ENCODE results near the gene PLCG2. TPM values are rescaled to one million over a fixed set of nuclear protein-coding genes. Genes with fewer than 3 reads are reported as not detected.

The PLCG2 gene
- total RNA-seq, 1 experiment from 2014 or later: 6.0 TPM

DNA sequence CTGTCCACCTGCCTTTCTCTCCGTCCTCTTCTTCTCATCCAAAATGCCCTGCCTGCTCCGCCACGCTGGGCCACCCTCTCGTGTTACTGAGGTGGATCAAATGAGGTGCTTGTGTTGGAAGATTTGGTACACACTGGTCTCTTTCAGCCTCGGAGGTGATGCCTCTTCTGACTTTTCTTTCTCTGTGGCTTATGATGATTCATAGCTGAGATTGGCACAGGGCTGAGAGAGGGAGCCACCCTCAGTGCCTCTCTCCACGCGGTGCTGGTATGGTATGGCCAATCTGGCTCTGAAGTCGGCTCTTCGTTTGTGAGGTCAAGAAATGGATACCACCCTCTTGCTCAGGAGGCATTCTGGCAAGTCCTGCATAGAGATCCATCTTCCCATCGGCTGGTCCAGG lies 82.4 kb downstream of the PLCG2 start:
- no peaks in the 10 kb centered on the region for H4K20me1 ChIP-seq (ENCODE audit: control insufficient read depth, insufficient read depth, insufficient read length)
- WGBS (ENCODE audit: extremely low coverage, insufficient read length, low lambda C conversion rate): no CpG with 5 or more reads among the region's 10 CpGs
- no peak overlapping the region for H3K9ac ChIP-seq (ENCODE audit: extremely low read depth, insufficient read length, low read length)
- peaks cover 31 to 32% of the 10 kb centered on the region in 2 experiments for H3K4me1 Mint-ChIP-seq
- H3K27ac ChIP-seq (ENCODE audit: insufficient read length, low read depth, low read length): no peak overlapping the region
- peaks cover 6% of the 10 kb centered on the region; the same call in 1 of the 2 replicates for H3K4me1 ChIP-seq (ENCODE audit: insufficient read depth, low read length)
- peaks cover 0 to 4% (median 2%) of the 10 kb centered on the region in 3 experiments; a peak in 2 of 7 replicates for H3K36me3 Mint-ChIP-seq (ENCODE audit: insufficient read depth in 1 of 3, low read depth in 3 of 3)
- no peak overlapping the region for H2BK120ac ChIP-seq (ENCODE audit: low read depth, low read length, poor library complexity, severe bottlenecking)
- no peak overlapping the region for H2AFZ ChIP-seq (ENCODE audit: low read length)
- H3K79me1 ChIP-seq (ENCODE audit: insufficient read depth, low read depth, low read length, poor library complexity, severe bottlenecking): no peaks in the 10 kb centered on the region
- no peak overlapping the region for H3K4me2 ChIP-seq (ENCODE audit: insufficient read depth, insufficient read length, low read length)
- H2BK20ac ChIP-seq (ENCODE audit: low read depth, low read length, poor library complexity, severe bottlenecking): no peak overlapping the region
- H3K23ac ChIP-seq (ENCODE audit: insufficient read length, low read depth, low read length): no peak overlapping the region
- H3K79me2 ChIP-seq (ENCODE audit: insufficient read depth, low read length): no peaks in the 10 kb centered on the region
- TF ChIP-seq, protein P1, sequence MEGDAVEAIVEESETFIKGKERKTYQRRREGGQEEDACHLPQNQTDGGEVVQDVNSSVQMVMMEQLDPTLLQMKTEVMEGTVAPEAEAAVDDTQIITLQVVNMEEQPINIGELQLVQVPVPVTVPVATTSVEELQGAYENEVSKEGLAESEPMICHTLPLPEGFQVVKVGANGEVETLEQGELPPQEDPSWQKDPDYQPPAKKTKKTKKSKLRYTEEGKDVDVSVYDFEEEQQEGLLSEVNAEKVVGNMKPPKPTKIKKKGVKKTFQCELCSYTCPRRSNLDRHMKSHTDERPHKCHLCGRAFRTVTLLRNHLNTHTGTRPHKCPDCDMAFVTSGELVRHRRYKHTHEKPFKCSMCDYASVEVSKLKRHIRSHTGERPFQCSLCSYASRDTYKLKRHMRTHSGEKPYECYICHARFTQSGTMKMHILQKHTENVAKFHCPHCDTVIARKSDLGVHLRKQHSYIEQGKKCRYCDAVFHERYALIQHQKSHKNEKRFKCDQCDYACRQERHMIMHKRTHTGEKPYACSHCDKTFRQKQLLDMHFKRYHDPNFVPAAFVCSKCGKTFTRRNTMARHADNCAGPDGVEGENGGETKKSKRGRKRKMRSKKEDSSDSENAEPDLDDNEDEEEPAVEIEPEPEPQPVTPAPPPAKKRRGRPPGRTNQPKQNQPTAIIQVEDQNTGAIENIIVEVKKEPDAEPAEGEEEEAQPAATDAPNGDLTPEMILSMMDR (conservative IDR thresholded peaks at IDR 0.05): no peak
- H3K4ac ChIP-seq (ENCODE audit: low read depth, low read length): no peak overlapping the region
- H4K5ac ChIP-seq (ENCODE audit: insufficient read length, low read depth, low read length): no peak overlapping the region
- no peaks in the 10 kb centered on the region for H3K23me2 ChIP-seq (ENCODE audit: insufficient read length, low read depth, low read length, poor library complexity, severe bottlenecking)
- H3K9me3 Mint-ChIP-seq: no peaks in the 10 kb centered on the region
- no peak overlapping the region for H3K4me3 Mint-ChIP-seq
- no peak overlapping the region for H3K56ac ChIP-seq (ENCODE audit: insufficient read length, low read depth, low read length)
- no peak overlapping the region for H3K18ac ChIP-seq (ENCODE audit: insufficient read length, low read depth, low read length)
- H4K91ac ChIP-seq (ENCODE audit: insufficient read length, low read depth, low read length): no peak overlapping the region
- H3K27ac Mint-ChIP-seq: peak overlapping the region in 1 of 3 experiments; percentile 72; a peak in 1 of 7 replicates
- H2BK12ac ChIP-seq (ENCODE audit: insufficient read length, low read depth, low read length): no peak overlapping the region
- H2AK5ac ChIP-seq (ENCODE audit: insufficient read length, low read length): no peak overlapping the region
- no peak overlapping the region for H2BK15ac ChIP-seq (ENCODE audit: low read depth, low read length)
- no peak overlapping the region for H4K8ac ChIP-seq (replicated peaks; ENCODE audit: insufficient read length, low read depth, low read length)
- no peak overlapping the region for H2BK5ac ChIP-seq (ENCODE audit: insufficient read length, low read length)
- H3K27me3 ChIP-seq (ENCODE audit: insufficient read depth, low read length): no peaks in the 10 kb centered on the region
- H3K9me3 ChIP-seq (ENCODE audit: control insufficient read depth, low read depth, low read length): no peaks in the 10 kb centered on the region
- DNase-seq: no peak
- H3K14ac ChIP-seq (ENCODE audit: insufficient read depth, low read length): no peak overlapping the region
- H3K27me3 Mint-ChIP-seq (ENCODE audit: low read depth): peaks cover 7% of the 10 kb centered on the region
- no peak overlapping the region for H3T11ph ChIP-seq (ENCODE audit: low read length)
